HG02678 (cell line): ENCODE results near the gene TNFRSF8.

ENCODE experiments used
- ATAC-seq: cut with Tn5 transposase; IDR thresholded peaks from one replicate; pipeline ENCODE4 v1.9.1; 2021; ENCODE audit warnings: mild to moderate bottlenecking, moderate library complexity; ENCODE audit not compliant: unreplicated experiment

The TNFRSF8 gene

DNA sequence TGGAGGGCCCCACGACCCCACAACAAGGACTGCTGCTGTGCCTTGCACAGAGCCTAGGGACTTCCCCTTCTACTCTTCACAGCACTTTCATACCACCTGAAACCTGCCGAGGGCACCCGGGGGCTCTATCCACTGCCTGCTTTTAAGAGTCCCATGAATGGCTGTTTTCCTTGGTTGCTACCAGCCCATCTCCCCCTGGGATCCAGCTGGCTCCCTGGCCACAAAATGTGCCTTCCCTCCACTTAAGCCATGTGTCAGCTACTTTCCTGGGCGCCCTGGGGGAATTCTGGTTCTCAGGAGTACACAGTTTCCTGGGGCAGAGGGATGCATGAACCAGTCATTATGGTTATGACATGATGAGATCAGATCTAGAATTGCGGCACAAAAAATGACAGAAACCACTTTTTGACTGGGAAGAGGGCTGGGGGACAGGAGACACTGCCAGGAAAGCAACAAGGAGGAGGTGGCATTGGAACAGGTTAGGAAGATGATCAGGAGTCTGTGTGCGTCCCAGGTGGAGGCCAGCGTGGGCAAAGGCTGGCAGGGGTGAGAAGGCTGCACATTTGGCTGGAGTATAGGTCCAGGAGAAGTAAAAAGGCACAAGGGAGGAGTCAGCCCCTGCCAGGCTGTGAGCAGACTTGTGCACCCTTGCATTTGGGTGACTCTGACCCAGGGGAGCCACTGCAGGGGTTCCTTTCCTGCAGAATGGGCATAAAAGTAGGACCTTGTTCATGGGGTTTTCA lies 3.2 kb upstream of the TNFRSF8 start:
- no peak for ATAC-seq

DNA sequence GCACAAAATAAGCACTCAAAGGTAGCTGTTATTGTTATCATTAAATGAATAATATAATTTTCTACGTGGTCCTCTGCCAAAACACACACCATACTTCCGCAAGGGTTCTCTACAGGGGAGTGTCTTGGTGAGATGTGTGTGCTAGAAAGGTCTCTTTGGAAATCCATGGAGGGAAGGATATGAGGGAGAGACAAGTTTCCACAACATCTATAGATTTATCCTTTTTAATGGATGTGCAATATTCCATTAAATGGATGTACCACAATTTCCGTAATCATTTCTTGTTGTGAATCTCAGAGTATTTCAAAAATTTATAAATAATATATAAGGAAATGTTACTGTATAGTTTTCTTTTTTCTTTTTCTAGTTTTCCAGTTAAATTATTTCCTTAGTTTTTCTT lies 2.6 kb upstream of the TNFRSF8 start:
- ATAC-seq, result no peak

DNA sequence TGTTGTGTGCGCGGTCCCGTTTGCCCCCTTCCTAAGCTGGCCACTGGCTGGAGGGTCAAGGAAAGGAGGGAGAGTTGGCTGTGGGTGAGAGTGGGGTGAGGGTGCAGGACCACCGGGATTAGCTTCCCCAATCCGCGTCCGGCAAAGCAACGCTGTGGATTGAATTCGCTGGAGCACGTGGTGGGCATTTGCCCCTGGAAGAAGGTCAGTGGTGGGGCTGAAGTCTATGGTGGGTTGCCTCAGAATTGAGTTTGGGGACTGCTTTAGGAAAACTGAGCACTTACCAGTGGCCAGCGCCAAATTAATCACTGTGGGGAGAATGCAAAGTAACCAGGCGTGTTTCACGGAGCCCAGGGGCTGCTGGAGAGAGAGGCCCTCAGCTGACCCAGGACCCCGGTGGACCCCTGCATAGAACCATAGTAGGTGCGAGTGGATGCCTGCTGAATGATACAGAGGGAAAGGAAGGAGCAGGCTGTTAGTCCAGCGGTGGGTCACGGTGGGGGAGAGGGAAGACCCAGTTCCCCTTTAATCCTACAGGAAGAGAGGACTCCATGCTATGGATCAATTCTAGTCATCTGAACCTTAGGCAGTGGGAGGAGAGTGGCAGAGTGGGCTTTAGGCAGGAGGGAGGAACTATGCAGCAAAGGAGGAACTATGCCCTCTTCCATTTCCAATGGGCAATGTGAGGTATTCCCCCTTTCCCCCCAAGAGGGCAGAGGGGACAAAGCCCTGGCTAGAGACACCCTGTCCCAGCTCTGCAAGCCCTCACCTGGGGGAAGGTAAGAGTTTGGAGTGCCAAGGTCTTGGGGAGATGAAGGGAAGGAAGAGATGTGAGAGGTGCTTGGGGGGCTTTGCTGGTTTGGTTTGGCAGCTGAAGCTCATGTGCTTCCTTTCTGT lies 1.2 kb downstream of the TNFRSF8 start:
- ATAC-seq, result no peak

DNA sequence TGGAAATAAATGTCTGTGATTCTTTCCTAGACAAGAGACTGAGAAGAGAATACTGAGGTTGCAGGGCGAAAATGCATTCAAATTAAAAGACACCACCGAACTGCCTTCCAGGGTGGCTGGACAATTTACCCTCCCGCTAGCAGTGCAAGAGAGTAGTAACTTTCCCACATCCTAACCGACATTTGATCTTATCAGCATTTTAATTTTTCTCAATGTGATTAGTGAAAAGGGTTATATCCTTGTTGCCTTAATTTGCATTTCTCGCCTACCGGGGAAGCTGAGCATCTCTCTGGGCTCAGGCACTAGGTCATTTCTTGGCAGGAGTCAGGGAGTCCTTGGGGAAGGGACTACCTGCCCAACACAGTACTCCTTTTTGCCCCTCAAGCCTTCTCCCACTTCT lies 2.8 kb downstream of the TNFRSF8 start:
- no peak for ATAC-seq

DNA sequence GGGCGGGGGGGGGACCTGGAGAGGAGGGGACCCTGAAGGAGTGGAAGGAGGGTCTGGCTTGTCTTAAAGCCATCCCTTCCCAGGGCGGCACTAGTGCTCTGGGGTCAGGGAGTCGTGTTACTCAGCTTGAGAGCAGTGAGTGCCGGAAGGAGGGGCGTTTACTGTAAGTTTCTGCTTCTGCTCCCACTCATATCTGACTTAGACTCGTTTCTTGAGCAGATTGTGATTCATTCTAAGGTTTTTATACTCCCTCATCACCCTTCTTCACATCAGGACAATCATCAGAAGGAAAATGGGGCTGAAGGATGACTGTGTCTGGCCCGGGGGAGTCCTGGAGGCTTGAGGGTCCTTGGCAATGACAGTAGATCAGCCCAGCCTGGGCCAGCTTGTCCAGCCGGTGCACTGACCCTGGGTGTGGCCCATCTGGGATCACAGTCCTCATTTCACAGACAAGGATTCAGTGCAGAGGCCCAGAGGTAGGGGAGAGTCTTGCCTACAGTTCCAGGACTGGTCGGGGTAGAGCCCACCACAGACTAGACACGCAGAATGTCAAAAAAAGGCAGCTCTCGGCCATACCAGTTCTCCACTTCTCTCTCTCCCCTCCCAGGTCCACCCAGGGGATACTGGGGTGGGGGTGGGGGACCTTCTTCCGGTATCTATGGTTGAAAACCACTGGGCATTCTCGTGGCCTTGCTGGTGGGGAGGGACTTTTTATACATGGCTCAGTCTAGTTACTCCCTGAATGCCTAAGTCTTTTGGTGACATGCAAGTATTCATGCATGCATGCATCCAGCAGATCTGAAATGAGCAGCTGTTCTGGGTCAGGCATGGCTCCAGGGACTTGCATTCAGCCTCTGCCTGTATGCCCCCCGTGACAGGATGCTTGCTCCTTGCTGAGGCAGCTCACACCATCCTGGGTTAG lies 5.1 kb downstream of the TNFRSF8 start:
- ATAC-seq, result no peak

DNA sequence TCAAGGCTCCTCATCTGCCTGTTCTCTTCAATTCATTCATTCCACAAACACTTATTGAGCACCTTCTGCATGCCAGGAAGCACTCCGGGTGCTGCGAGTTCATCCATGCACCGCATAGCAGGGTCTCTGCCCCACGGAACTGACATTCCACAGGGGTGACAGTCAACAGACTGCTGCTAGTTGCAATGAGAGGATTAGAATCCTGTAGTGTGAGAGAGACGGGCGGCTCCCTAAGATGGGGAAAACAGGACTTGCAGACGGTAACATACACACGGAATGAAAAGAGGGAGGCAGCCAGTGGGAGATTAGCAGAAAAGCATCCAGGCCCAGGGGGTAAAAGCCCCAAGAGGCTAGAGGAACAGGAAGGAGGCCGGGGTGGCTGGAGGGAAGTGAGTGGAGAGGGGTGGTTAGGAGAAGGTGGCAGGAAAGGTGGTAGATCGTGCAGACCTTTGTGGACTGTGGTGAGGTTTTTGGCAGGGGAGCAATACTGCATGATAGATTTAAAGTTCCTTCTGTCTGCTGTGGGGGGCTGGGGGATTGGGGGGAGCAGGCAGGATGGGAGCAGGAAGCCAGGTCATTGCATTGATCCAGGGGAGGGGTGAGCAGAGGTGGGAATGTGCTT lies 6.6 kb downstream of the TNFRSF8 start:
- no peak for ATAC-seq

DNA sequence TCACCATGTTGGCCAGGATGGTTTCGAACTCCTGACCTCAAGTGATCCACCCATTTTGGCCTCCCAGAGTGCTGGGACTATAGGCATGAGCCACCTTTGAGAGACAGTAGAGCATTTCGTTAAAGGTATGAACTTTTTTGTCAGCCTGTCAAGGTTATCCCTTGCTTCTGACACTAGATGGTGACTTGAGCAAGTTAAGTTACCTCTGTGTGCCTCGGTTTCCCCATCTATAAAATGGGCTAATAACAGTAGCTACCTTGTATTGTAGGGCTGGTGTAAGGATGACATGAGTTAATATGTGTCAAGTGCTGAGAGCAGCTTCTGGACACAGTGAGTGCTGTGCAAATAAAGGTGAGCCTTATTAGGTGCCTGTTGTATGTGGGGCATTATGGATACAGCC lies 8.8 kb downstream of the TNFRSF8 start:
- ATAC-seq, result no peak

DNA sequence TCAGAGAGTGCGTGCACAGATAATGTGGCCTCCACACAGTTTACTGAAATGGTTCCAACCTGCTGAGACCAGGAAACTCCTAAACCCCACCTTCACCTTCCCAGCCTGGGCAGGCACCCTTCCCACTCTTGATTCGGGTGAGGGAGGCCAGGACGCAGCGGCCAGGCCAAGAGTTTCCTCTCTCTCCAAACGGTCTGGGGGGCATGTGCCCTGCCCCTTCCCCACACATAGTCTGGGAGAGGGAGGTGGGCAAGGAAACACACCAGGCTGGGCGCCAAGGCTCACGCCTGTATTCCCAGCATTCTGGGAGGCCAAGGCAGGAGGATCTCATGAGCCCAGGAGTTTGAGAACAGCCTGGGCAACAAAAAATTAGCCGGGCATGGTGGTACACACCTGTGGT lies 9.6 kb downstream of the TNFRSF8 start:
- no peak for ATAC-seq

DNA sequence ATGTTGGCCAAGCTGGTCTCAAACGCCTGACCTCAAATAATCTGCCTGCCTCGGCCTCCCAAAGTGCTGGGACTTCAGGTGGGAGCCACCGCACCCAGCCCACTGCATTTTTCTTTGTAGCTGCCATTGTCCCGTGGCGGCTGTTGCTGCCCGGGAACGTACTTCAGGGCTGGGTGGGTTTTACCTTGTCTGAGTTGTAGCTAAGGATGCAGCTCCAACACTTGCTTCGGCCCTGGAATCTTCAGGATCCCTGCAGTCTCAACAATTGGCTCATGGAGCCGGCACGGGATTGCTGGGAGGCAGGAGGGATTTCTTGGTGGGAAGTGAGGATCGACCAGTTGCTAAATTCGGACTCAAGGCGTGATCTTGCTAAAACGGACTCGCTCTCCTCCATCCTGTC lies 10.7 kb downstream of the TNFRSF8 start:
- no peak for ATAC-seq

DNA sequence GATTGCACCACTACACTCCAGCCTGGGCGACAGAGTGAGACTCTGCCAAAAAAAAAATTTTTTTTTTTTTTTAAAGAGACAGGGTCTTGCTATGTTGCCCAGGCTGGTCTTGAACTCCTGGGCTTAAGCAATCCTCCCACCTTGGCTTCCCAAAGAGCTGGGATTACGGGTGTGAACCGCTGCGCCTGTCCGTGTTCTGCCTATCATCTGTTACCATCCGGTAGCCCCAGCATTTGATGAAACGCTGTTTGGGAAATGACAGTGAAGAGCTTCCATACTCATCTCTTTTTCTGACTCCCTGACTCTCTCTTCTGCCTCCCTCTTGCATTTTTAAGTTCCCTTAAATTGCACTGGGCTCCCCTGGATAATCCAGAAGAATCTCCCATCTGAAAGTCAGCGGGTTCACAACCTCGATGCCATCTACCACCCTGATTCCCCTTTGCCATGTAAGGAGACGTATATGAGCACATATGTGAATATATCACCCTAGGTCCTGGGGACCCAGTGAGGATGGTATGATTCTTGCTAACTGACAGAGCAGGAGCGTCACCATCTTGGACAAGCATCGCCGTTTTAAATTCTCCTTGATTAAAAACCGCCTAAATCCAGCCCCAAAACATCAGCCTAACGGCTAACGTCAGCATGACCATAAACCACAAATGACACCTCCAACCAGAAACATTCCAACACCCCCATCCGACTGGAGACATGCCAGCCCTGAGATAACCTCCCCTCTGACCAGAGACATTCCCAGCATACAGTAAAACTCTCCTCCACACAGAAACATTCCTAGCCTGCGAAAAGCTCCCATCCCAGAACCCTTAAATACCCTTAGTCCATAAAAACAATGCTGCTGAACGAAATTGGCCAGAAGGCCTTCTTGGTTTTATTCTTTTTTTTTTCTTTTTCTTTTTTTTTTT lies 12.4 kb downstream of the TNFRSF8 start:
- no peak for ATAC-seq

DNA sequence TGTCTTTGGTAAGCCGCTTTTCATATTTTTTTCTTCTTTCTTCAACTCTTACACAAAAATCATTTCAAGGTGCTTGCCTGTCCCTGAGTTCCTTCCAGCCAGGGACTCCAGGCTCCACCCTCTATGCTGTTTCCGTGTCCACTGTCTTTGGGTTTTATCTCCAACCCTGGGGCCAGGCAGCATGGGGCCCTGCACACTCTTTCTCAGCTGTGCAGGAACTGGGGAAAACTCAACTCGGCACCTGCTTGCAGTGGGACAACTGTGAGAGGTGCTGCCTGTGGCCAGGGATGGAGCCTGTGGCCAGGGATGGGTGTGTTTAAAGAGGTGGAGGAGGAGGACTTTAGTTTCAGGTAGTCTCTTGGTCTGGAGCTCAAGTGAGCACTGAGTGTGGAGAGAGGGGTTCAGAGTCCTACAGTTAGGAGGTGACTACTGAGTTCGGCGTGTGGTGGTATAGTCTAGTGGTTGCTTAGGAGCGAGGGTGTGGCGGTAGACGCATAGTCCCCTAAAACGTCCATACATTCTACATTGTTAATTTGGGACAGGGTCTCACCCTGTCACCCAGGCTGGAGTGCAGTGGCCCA lies 13.4 kb downstream of the TNFRSF8 start:
- no peak for ATAC-seq

DNA sequence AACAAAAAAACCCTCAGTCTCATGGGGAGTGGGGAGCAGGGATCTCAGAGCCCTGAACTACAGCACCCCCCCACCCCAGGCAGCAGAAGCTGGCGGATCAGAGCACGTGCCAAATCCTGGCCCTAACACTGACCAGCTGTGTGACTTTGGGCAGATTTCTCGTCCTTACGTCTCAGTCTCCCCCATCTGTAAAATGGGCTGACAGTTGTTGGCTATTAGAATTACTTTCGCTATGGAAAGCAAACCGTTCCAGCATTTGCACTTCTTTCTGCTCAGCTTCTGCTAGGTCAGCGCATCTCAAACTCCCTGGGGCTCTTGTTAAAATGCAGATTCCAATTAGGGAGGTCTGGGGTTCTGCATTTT lies 15.5 kb downstream of the TNFRSF8 start:
- no peak for ATAC-seq

DNA sequence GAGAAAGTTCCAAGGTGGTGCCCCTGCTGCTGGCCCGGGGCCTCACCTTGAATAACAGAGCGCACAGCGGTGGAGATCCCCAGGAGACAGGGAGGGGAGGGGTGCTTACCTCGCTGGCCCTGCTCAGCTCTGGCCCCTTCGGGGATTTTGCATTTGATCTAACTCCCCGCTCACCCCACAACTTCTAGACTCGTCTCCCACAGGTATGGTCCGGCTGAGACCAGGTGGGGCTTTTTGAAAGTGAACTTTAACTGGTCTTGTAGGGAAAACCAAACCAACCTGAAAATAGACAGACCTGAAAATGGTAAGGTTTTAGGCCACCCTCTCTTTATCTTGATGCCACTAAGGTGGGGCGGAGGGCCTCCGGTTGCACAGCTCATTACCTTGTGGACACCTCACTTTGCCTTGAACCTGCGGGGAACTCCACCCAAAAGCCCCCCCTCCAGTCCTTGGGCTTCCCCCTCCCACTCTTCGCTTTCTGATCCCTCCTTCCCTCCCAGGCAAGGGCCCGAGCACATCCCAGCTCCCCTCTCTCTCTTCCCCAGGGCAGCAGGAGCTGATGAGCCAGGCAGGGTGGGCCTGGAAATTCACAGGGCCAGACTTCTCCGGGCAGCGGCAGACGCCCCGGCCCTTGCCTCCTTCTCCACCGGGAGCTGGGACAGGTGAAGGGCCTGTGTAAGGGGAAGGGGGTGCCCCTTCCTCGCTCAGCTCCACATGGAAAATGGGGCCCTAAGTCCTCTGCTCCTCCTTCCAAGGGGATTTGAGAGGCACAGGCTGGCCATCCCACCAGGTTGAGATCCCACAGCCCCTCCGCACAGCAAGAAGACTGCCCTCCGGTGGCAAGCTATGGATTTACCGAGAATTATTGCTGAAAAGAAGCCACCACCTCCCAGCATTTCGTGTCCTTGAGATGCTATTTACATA lies 16.1 kb downstream of the TNFRSF8 start:
- peak; percentile 67 for ATAC-seq

DNA sequence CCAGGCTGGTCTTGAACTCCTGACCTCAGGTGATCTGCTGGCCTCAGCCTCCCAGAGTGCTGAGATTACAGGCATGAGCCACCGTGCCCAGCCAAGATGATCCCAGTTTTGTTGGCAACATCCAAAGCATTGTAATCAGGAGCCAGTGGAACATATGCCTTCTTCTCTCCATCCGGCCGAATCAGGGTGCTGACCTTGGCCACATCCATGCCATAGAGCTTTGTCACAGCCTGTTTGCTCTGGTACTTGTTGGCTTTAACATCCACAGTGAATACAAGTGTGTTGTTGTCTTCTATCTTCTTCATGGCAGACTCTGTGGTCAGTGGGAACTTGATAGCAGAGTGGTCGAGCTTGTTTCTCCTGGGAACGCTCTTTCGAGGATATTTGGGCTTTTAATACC lies 17.1 kb downstream of the TNFRSF8 start:
- ATAC-seq, result no peak

DNA sequence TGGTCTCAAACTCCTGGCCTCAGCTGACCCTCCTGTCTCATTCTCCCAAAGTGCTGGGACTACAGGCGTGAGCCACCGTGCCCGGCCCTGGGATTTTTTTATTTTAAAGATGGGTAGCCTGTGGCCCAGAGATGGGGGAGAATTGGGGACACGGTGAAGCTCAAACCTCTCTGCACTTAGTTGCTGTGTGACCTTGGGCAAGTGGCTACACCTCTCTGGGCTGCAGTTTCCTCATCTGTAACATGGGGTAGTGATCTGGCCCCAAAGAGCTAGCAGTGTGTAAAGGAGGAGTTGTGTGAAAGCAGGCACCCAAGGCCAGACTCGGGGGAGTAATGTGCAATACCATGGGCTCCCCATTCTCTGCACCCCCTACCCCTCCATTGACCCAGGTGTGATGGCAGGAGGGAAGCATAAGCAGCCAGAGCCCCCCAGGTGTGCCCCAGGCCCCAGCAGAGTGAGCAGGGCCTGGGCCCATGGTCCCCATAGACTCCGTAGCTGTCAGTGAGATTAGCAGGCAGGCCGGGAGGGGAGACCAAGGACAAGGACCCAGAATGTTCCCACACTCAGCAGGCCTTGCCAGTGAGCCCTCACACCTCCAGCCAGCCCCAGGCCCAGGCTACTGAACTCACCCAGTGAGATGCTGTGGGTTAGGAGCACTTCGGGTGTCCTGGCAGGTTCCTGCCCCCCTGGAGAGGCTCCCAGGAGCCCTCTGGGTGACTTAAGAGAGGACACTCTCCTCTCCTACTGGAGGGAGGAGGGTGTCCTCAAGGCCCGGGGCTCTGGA lies 17.9 kb downstream of the TNFRSF8 start:
- no peak for ATAC-seq

DNA sequence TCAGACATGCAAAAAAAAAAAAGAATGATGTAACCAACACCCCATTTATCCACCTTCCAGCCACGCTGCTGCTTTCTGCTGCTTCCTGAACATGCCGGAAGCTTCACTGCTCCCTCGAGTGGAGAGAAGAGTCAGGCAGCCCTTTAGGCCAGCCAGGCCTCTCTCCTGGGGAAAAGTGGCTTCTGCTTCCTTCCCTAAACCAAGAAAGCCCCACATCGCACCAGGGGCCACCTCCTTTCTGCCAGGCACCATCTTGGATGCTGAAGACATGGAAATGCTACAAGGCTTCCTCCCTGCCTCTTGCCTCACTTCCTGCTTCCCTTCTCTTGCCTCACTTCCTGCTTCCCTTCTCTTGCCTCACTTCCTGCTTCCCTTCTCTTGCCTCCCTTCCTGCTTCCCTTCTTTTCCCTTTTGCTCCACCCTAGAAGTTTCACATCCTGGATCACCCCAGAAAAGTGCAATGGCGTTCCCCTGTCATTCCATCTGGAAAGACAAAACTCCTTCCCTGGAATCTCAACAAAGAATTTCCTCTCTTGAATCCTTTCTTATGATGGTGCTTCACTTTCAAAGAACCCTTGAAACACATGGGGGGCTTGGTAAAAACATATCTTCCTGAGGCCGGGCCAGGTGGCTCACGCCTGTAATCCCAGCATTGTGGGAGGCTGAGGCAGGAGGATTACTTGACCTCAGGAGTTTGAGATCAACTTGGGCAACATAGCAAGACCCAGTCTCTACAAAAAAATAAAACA lies 18.7 kb downstream of the TNFRSF8 start:
- ATAC-seq, result no peak

DNA sequence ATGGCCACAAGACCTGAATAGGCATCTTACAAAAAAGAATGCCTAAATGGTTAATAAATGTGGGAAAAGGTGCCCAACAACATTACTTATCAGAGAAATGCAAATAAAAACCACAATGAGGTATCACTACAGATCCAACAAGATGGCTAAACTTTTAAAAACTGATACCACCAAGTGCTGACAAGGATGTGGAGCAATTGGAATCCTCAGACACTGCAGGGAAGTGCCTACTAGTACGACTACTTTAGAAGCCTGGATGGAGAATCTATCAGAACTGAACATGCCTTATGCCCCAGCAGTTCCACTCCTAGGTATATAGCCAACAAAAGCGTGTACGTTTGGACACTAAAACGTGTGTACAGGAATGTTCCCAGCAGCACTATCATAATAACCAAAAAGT lies 19.9 kb downstream of the TNFRSF8 start:
- ATAC-seq, result no peak
